ENCODE measurements around the gene TEDC1. TPM values are rescaled to one million over a fixed set of nuclear protein-coding genes. Genes with fewer than 3 reads are reported as not detected.

TEDC1 gene
- total RNA-seq, 4 donors from 2014 or later: 0.51 to 11.0 (median 9.4) TPM; not detected in 1

- Histone ChIP-seq H3K4me3 (no peak overlapping the region), H3K9me3 (no peaks in the 10 kb centered on the region), H3K36me3 (no peaks in the 10 kb centered on the region), H3K4me1 (no peaks in the 10 kb centered on the region), H3K27me3 (no peaks in the 10 kb centered on the region), H3K27ac (no peak overlapping the region)
- intact Hi-C loops (cut with DNase I; ENCODE audit: low total_unique reads): no loop called here
- TF ChIP-seq CTCF (IDR thresholded peaks at IDR 0.05): no peak
- no peak for TF ChIP-seq POLR2A (IDR thresholded peaks at IDR 0.05)
- peak in 1 of 2 donors; percentile 19 for DNase-seq
These were observed 4.3 kb downstream of the TEDC1 start for GRCh38 chr14:105495101-105495989.

- DNase-seq: no peak
- H3K4me3 ChIP-seq: no peak overlapping the region
These were observed 5.2 kb downstream of the TEDC1 start for GRCh38 chr14:105495990-105496830.

GRCh38 chr14:105496831-105497591 lies 6.0 kb downstream of the TEDC1 start:
- no peaks in the 10 kb centered on the region for H3K9me3 ChIP-seq
- no peak for DNase-seq
- H3K4me1 ChIP-seq: no peaks in the 10 kb centered on the region
- no peak overlapping the region for H3K4me3 ChIP-seq
- no peaks in the 10 kb centered on the region for H3K36me3 ChIP-seq
- intact Hi-C loops (cut with DNase I; ENCODE audit: low total_unique reads): no loop called here
- H3K27ac ChIP-seq: no peak overlapping the region
- H3K27me3 ChIP-seq: no peaks in the 10 kb centered on the region
- TF ChIP-seq POLR2A (IDR thresholded peaks at IDR 0.05) (no peak), CTCF (IDR thresholded peaks at IDR 0.05) (no peak)

More at GRCh38 chr14:105495990-105496830, 5.2 kb downstream of the TEDC1 start:
- Histone ChIP-seq H3K27me3 (no peaks in the 10 kb centered on the region), H3K27ac (no peak overlapping the region), H3K4me1 (no peaks in the 10 kb centered on the region), H3K9me3 (no peaks in the 10 kb centered on the region), H3K36me3 (no peaks in the 10 kb centered on the region)
- intact Hi-C loops (cut with DNase I; ENCODE audit: low total_unique reads): no loop called here
- TF ChIP-seq POLR2A (IDR thresholded peaks at IDR 0.05) (no peak), CTCF (IDR thresholded peaks at IDR 0.05) (no peak)

GRCh38 chr14:105497671-105498429 lies 6.8 kb downstream of the TEDC1 start:
- Histone ChIP-seq H3K36me3 (no peaks in the 10 kb centered on the region), H3K4me1 (no peaks in the 10 kb centered on the region), H3K9me3 (no peaks in the 10 kb centered on the region), H3K27me3 (no peaks in the 10 kb centered on the region), H3K4me3 (no peak overlapping the region), H3K27ac (no peak overlapping the region)
- no peak for TF ChIP-seq POLR2A (IDR thresholded peaks at IDR 0.05)
- TF ChIP-seq CTCF (IDR thresholded peaks at IDR 0.05): no peak
- intact Hi-C loops (cut with DNase I; ENCODE audit: low total_unique reads): no loop called here
- no peak for DNase-seq
